K562 (cell line): ENCODE results near the gene FAM50B. TPM values are rescaled to one million over a fixed set of nuclear protein-coding genes. Genes with fewer than 3 reads are reported as not detected.
A peak's percentile ranks its signal among the peaks of the same experiment; 100 is the strongest.

Source experiments
- ATAC-seq: fragments of 200-7000 bp; cut with Tn5 transposase; 3 replicates; pipeline ENCODE4 v1.9.1; 2020; ENCODE audit warnings: moderate library complexity
- BruUV-seq: library from RNA; stranded (reverse); fragments of 400-500 nt; replicated peaks from 2 replicates; lab custom pipeline; 2021; lab: Mats Ljungman, UMichigan
- CTCF ChIA-PET: fragments of 300-600 bp; formaldehyde crosslinking; extraction: SDS; loops from one replicate; lab custom pipeline; 2021; ENCODE audit warnings: low intra/inter-chr PET ratio; lab: Yijun Ruan, JAX
- POLR2A ChIA-PET: fragments of 300-600, 350-650 bp; sonication (Branson Sonifier 250); formaldehyde crosslinking; extraction: SDS; loops from one replicate; lab custom pipeline; 2021; ENCODE audit warnings: antibody characterized with exemption, inconsistent platforms; lab: Yijun Ruan, JAX
- DNase-seq, 4 experiments: peaks; one replicate each; pipeline versions ENCODE4 v3.0.0 to v3.0.0-alpha.2; 2011 to 2018; ENCODE audit warnings: low spot score in 3 of 4, mixed read lengths in 3 of 4; ENCODE audit errors: extremely low read depth in 1 of 4
- FAIRE-seq: peaks from 2 replicates; lab custom pipeline; 2011; peaks lifted over from hg19 to GRCh38; lab: Jason Lieb, UNC
- H2AFZ ChIP-seq: 2 replicates; pipeline ENCODE4 v1.6.0; 2011; ENCODE audit warnings: low read depth, low read length, control low read depth, inconsistent platforms
- H3K27ac ChIP-seq: fragments of 200-600 bp; 3 replicates; pipeline ENCODE4 v1.8.0; 2011; ENCODE audit warnings: low read depth, mild to moderate bottlenecking, control low read depth, inconsistent platforms, low read length, moderate library complexity, mixed read lengths; ENCODE audit errors: extremely low read depth
- H3K27me3 ChIP-seq, 2 experiments: fragments of 300-600 bp in 1 of 2; 2 replicates in 1 of 2; 3 replicates in 1 of 2; pipeline versions ENCODE4 v1.6.0 to v1.8.0; 2011; ENCODE audit warnings: inconsistent platforms in 2 of 2, low read length in 2 of 2, mild to moderate bottlenecking in 1 of 2, mixed read lengths in 1 of 2, moderate library complexity in 1 of 2; ENCODE audit not compliant: control insufficient read depth in 2 of 2, insufficient read depth in 2 of 2
- H3K36me3 ChIP-seq: fragments of 300-600 bp; 3 replicates; pipeline ENCODE4 v1.8.0; 2011; ENCODE audit warnings: mild to moderate bottlenecking, low read length, inconsistent platforms; ENCODE audit not compliant: control insufficient read depth, insufficient read depth
- H3K4me1 ChIP-seq, 2 experiments: fragments of 200-600 bp in 1 of 2; replicated peaks in 1 of 2; 2 replicates in 1 of 2; 3 replicates in 1 of 2; pipeline versions ENCODE4 v1.5.1 to v1.8.0; 2011; ENCODE audit warnings: inconsistent platforms in 2 of 2, low read length in 2 of 2, mild to moderate bottlenecking in 1 of 2, mixed read lengths in 1 of 2, moderate library complexity in 1 of 2; ENCODE audit not compliant: control insufficient read depth in 2 of 2, insufficient read depth in 2 of 2
- H3K4me2 ChIP-seq: 2 replicates; pipeline ENCODE4 v1.6.1; 2011; ENCODE audit warnings: low read length, control low read depth, inconsistent platforms, mixed read lengths; ENCODE audit not compliant: insufficient read depth
- H3K4me3 ChIP-seq: fragments of 200-600 bp; sonication (generic), shearing (Covaris generic); 2 replicates; pipeline ENCODE4 v1.5.1; 2016; ENCODE audit warnings: control low read depth, inconsistent platforms
- H3K79me2 ChIP-seq: fragments of 200-600 bp; 3 replicates; pipeline ENCODE4 v1.8.0; 2011; ENCODE audit warnings: low read length, inconsistent platforms; ENCODE audit not compliant: control insufficient read depth, insufficient read depth
- H3K9ac ChIP-seq, 2 experiments: 2 replicates each; pipeline versions ENCODE4 v1.6.0 to v1.6.1; 2011; ENCODE audit warnings: low read depth in 2 of 2, low read length in 2 of 2, control low read depth in 1 of 2, inconsistent platforms in 1 of 2, mild to moderate bottlenecking in 1 of 2, mixed read lengths in 1 of 2; ENCODE audit not compliant: insufficient read depth in 1 of 2
- H3K9me1 ChIP-seq: one replicate; pipeline ENCODE4 v1.6.0; 2011; ENCODE audit warnings: inconsistent platforms, mild to moderate bottlenecking, low read length, moderate library complexity; ENCODE audit not compliant: control insufficient read depth, insufficient read depth
- H3K9me3 ChIP-seq: replicated peaks from 2 replicates; pipeline ENCODE4 v1.5.1; 2011; ENCODE audit warnings: low read depth, low read length, inconsistent platforms; ENCODE audit not compliant: control insufficient read depth, insufficient read depth
- H4K20me1 ChIP-seq: replicated peaks from 2 replicates; pipeline ENCODE4 v1.6.1; 2011; ENCODE audit warnings: low read length, inconsistent platforms, mixed read lengths; ENCODE audit not compliant: control insufficient read depth, insufficient read depth
- BRF2 ChIP-seq: IDR thresholded peaks from 3 replicates; pipeline ENCODE4 v1.6.1; 2011; ENCODE audit warnings: borderline replicate concordance, mild to moderate bottlenecking; ENCODE audit not compliant: insufficient read length, insufficient read depth
- CUX1 ChIP-seq: fragments of 200-800 bp; sonication (Bioruptor generic); IDR thresholded peaks from 2 replicates; pipeline ENCODE4 v1.6.1; 2016; ENCODE audit warnings: missing genetic modification characterization, missing compliant biosample characterization
- ELF2 ChIP-seq: fragments of 250-450 bp; sonication (Bioruptor Pico); IDR thresholded peaks from 2 replicates; pipeline ENCODE4 v1.5.0; 2021; ENCODE audit warnings: mild to moderate bottlenecking
- GMEB1 ChIP-seq: fragments of 250-450 bp; sonication (Bioruptor Pico); IDR thresholded peaks from 2 replicates; pipeline ENCODE4 v1.4.0; 2020; ENCODE audit warnings: mild to moderate bottlenecking
- HDAC1 ChIP-seq, 2 experiments: fragments of 450-650 bp; IDR thresholded peaks; 2 replicates each; pipeline ENCODE4 v1.6.1; 2016 to 2017; ENCODE audit warnings: inconsistent platforms in 1 of 2, mild to moderate bottlenecking in 1 of 2, moderate library complexity in 1 of 2
- MCM7 ChIP-seq, 2 experiments: fragments of 450-650 bp; IDR thresholded peaks; 2 replicates each; pipeline ENCODE4 v1.6.1; 2016 to 2018
- MIER1 ChIP-seq: fragments of 450-650 bp; IDR thresholded peaks from 2 replicates; pipeline ENCODE4 v1.6.1; 2016; ENCODE audit warnings: antibody characterized with exemption, mild to moderate bottlenecking, low read depth
- NELFE ChIP-seq: IDR thresholded peaks from 2 replicates; pipeline ENCODE4 v1.6.1; 2011; ENCODE audit warnings: mild to moderate bottlenecking; ENCODE audit not compliant: insufficient read depth, insufficient read length
- PHB2 ChIP-seq: fragments of 450-650 bp; IDR thresholded peaks from 2 replicates; pipeline ENCODE4 v1.6.1; 2017; ENCODE audit warnings: low read depth
- TCF7 ChIP-seq: sonication (generic); IDR thresholded peaks from 2 replicates; pipeline ENCODE4 v1.6.1; 2016; ENCODE audit warnings: antibody characterized with exemption, borderline replicate concordance
- TEAD1 ChIP-seq, 2 experiments: fragments of 450-650 bp in 1 of 2; sonication (generic) in 1 of 2; formaldehyde crosslinking; IDR thresholded peaks; 2 replicates each; pipeline versions ENCODE4 v1.4.0 to v1.8.0; 2020 to 2022; ENCODE audit warnings: mild to moderate bottlenecking in 2 of 2, missing genetic modification reagents in 1 of 2
- USF2 ChIP-seq: sonication (generic); formaldehyde crosslinking; IDR thresholded peaks from 2 replicates; pipeline ENCODE4 v1.5.0; 2020; ENCODE audit warnings: missing genetic modification reagents
- ZNF24 ChIP-seq: fragments of 450-650 bp; IDR thresholded peaks from 2 replicates; pipeline ENCODE4 v1.6.1; 2016
- ZNF699 ChIP-seq: fragments of 250-450 bp; sonication (Bioruptor Pico); IDR thresholded peaks from 2 replicates; pipeline ENCODE4 v1.8.0; 2021; ENCODE audit warnings: mild to moderate bottlenecking, moderate library complexity; ENCODE audit not compliant: insufficient replicate concordance
- WGBS: fragments of 100-300 bp; shearing (Covaris generic); methylation state at CpG from one replicate; pipeline ENCODE4 v1.1.6; 2016; ENCODE audit warnings: low coverage, mixed read lengths; ENCODE audit not compliant: insufficient coverage; ENCODE audit errors: missing lambda C conversion rate; 5-methylcytosine and 5-hydroxymethylcytosine counted together
- in situ Hi-C: fragments of 300-500 bp; cut with MboI; formaldehyde crosslinking; loops from 4 replicates; pipeline ENCODE4 v1.15.0; 2018; ENCODE audit warnings: inconsistent platforms, mixed read lengths
- intact Hi-C: fragments of 100-400 bp; cut with micrococcal nuclease; formaldehyde crosslinking; loops from 2 replicates; pipeline ENCODE4 v1.14.2; 2022
- polyA plus RNA-seq, 8 experiments: library from polyadenylated mRNA; depleted of rRNA in 4 of 8; stranded (reverse) in 5 of 8; unstranded in 3 of 8; fragments of >200 nt; fragmentation: Nextera tagmentation in 2 of 8; fragmentation: Illumina TruSeq in 1 of 8; extraction: Ambion mirVana in 2 of 8; extraction: Trizol in 1 of 8; gene quantifications; 2 replicates each; pipeline versions ENCODE4 v1.2.1 to v1.2.3, GENCODE V29; 2011 to 2014; ENCODE audit warnings: inconsistent platforms in 1 of 8, missing spikeins in 1 of 8
- total RNA-seq, 7 experiments: library from RNA; depleted of rRNA in 6 of 7; stranded (reverse); fragments of >200 nt in 6 of 7; fragmentation: Illumina TruSeq in 2 of 7; extraction: Trizol in 2 of 7; gene quantifications; 2 replicates each; pipeline versions ENCODE4 v1.2.1 to v1.2.3, GENCODE V29; 2011 to 2021; ENCODE audit warnings: low replicate concordance in 1 of 7

The FAM50B gene
- total and polyA plus RNA-seq, 9 of the 15 experiments (the other 6 are each of a cell fraction or from before 2014, with no cell fraction given), result 0.09 to 0.16 (median 0.13) TPM; not detected in 6

GRCh38 chr6:3878048-3878666 is 29.0 kb downstream of the FAM50B start:
- DNase-seq (no peak), ATAC-seq (no peak), FAIRE-seq (peak; percentile 40)
- no peak overlapping the region for H3K27ac ChIP-seq
- H3K9ac ChIP-seq, result no peak overlapping the region
- H3K4me2 ChIP-seq, result no peak overlapping the region
- H3K9me3 ChIP-seq, result no peaks in the 10 kb centered on the region
- no peaks in the 10 kb centered on the region for H3K9me1 ChIP-seq
- H3K4me1 ChIP-seq, result no peaks in the 10 kb centered on the region
- H3K36me3 ChIP-seq, result no peaks in the 10 kb centered on the region
- no peaks in the 10 kb centered on the region for H3K79me2 ChIP-seq
- TF ChIP-seq BRF2, result no peak
- no peak for TF ChIP-seq CUX1
- TF ChIP-seq ZNF699, result no peak
- no peak for TF ChIP-seq GMEB1
- TF ChIP-seq HDAC1 (IDR thresholded peaks at IDR 0.05), result no peak
- no peak for TF ChIP-seq MIER1
- no peak for TF ChIP-seq ELF2 (CRISPR knock-in tag)
- TF ChIP-seq USF2, result no peak
- no peak for TF ChIP-seq TEAD1 (CRISPR knock-in tag; IDR thresholded peaks at IDR 0.05)
- TF ChIP-seq NELFE, result no peak
- TF ChIP-seq MCM7 (IDR thresholded peaks at IDR 0.05), result no peak
- no peak for TF ChIP-seq TCF7
- TF ChIP-seq ZNF24, result no peak
- no peak for TF ChIP-seq PHB2
- no peak overlapping the region for H3K4me3 ChIP-seq
- 5% methylated on average over 6 of the region's 6 CpGs for WGBS
- intact Hi-C loops (no loop called here), in situ Hi-C loops (no loop called here)
- no TSS peak for BruUV-seq
- CTCF ChIA-PET, result no interaction called here
- POLR2A ChIA-PET, result interaction anchor here (0.5 kb wide), 1 partner anchor 643 kb away, joined by 3 read pairs; no protein-coding TSS in a partner anchor
- H3K27me3 ChIP-seq, result peaks cover 45 to 60% of the 10 kb centered on the region in 2 experiments
- H4K20me1 ChIP-seq, result no peaks in the 10 kb centered on the region
- no peak overlapping the region for H2AFZ ChIP-seq
